ENCODE results near the gene HTT.

HTT gene

GRCh38 chr4:3223956-3224748, 149.7 kb downstream of the HTT start:
- DNase-seq = no peak

DNA sequence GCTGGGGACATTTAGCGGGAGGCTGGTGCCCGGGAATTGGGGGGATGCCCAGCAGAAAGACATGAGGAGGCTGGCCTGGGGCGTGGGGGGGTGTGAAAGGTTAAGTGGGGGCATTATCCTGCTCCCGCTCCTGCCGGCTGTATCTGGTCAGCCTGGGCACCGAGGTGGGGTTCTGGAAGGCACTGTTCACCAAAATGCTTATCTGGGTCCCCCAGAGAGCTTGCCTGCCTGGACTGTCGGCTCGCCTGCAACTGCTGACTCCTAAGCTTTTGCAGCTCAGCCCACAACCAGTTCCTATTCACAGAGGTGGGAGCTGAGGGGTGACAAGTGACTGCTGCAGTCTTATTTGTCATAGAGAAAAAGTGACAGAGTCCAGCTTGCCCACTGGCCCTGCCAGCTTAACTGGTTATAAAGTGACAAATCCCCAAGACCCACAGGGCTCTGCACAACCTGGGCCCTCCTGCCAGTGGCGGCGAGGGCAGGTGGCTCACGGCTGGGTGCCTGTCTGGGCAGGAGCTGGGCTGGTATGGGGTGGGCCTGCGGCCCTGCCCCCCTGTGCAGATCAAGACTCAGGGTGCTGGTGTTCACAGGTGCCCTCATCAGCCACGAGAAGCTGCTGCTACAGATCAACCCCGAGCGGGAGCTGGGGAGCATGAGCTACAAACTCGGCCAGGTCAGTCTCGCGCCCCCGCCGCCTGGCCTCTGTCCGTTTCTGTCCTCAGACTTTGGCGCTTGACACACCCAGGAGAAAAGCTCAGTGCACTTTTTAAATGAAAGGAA, 150.8 kb downstream of the HTT start:
- DNase-seq = no peak

- DNase-seq = no peak
Measured at GRCh38 chr4:3225936-3226335, 151.5 kb downstream of the HTT start.

DNA sequence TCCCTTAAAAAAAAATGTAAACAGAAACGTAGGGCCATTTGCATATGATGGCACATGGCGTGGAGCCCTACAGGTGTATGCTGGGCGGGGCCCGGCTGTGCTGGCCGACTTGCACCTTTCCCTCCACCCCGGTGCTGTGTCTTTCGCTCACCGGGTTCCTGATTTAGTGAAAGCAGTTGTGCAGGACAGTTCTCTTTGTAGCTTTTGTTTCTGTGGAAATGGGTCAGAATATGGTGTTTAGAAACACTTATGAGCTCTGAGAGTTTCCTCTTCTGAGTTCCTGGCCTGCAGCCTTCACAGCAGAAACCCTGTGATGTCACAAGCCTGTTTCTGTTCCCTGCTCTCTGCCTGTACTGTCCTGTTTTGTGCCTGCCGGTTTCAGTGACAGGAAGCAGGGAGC, 152.0 kb downstream of the HTT start:
- no peak for DNase-seq

DNA sequence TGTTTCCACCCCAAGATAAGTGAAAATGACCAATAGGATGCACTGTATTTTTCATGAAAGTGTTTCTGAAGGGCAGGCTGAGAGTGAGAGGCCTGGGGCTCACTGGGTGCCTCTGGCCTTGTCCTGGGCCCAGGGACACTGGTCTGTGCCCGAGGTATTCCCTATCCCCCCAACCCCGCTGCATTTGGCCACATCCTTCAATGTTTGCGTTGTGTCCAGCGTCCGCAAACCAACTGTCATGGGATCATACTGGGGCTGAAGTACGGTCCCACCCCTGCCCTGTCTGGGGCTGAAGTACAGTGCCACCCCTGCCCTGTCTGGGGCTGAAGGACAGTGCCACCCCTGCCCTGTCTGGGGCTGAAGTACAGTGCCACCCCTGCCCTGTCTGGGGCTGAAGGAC, 152.5 kb downstream of the HTT start:
- no peak for DNase-seq

- DNase-seq = no peak
Measured at GRCh38 chr4:3227878-3228675, 153.6 kb downstream of the HTT start.

GRCh38 chr4:3228881-3229280, 154.4 kb downstream of the HTT start:
- no peak for DNase-seq

DNA sequence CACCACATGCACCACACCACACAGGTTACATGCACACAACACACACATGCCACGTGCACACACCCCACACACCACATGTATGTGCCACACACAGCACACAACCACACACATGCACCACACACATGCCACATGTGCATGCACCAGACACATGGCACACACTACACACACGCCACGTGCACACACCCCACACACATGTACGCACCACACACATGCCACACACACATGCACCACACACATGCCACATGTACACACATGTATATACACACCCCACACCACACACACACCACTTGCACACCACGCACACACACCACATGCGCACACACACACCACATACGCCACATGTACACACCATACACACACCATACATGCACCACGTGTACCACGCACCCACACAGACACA, 154.8 kb downstream of the HTT start:
- DNase-seq = no peak

DNA sequence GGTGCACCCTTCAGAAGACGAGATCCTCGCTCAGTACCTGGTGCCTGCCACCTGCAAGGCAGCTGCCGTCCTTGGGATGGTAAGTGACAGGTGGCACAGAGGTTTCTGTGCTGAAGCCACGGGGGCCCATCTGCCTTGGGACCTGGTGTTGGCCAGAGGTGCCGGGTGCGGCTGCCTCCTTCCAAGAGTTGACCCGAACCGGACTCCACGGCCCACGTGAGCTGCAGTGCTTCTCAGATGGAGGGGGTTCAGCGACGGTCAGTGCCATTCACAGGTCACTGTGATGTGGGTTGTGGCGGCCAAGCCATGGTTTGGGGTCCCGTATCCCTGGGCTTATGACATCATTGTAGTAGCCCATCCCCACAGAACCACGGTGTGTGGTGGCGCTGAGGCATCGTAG, 155.5 kb downstream of the HTT start:
- no peak for DNase-seq

- no peak for DNase-seq
Measured at GRCh38 chr4:3231471-3231870, 157.0 kb downstream of the HTT start.

DNA sequence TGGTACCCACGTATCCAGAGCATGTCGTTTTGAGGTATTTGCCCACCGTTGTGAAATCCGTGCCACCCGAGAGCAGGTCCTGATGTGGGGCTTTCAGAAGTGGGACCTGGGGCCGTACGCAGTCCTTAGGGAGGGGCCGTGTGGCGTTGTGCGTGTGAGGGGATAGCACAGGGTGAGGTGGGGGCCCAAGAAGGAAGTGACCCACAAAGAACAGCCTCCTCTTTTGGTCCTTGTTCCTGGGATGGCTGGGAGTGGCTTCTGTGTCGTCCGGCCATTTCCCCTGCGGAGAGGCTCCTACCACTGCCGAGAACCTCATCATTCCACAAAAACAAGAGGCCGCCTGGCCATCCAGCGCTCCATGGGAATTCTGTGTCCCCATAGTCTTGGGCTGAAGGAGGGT, 157.5 kb downstream of the HTT start:
- DNase-seq = no peak

DNA sequence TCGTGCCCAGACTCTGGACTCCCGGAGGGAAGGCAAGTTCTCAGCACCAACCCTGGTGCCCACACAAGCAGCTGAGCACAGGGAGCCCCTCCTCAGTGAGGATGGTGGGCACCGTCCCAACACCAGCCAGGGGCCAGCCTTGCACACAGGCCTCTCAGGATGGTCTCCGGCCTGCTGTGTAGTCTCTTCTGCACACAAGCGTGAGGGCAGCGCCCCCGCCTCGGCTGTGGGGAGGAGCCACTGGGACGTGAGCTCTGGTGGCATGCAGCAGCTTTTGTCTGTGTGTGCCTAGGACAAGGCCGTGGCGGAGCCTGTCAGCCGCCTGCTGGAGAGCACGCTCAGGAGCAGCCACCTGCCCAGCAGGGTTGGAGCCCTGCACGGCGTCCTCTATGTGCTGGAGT, 158.4 kb downstream of the HTT start:
- no peak for DNase-seq

GRCh38 chr4:3233391-3234071, 159.1 kb downstream of the HTT start:
- no peak for DNase-seq

DNA sequence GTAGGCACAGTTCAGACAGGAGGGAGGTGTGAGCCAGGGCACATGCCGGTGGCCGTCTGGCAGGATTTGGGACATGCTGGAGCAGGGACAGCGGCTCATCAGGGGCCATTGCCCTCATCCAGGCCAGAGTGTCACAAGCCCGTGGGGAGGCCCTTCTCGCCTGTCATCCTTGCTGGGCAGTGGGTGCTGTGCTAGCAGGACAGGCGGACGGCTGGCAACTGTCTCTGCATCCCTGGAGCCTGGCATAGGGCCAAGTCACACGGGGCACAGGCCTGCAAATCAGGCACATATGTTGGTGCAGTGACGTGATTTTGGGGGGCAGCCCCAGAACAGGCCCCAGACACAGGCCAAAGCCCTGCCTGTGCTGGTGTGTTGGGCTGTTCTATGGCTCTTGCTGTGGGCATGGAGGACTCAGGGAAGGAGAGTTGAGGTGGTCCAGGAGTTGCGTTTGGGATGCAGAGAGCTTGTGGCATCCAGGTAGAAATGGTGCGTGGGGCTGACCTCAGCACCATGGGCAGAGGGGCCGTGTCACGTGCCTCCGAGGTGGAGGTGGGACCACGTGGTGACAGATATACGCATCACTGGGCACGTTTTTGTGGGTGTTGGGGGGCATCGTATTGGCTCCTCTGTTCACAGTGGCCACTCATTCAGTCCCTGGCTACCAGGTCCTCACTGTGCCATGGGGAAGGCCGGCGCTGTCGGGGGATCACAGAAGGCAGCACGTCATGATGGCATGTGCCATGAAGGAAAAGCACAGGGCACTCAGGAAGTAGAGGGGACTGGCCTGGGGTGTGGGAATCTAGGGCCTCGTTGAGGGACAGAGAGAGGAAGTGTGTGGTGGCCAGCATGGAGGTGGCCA, 159.9 kb downstream of the HTT start:
- no peak for DNase-seq

GRCh38 chr4:3235030-3235345, 160.5 kb downstream of the HTT start:
- no peak for DNase-seq

- DNase-seq = no peak
Measured at GRCh38 chr4:3235581-3235980, 161.1 kb downstream of the HTT start.

GRCh38 chr4:3236326-3236878, 161.9 kb downstream of the HTT start:
- DNase-seq = no peak

DNA sequence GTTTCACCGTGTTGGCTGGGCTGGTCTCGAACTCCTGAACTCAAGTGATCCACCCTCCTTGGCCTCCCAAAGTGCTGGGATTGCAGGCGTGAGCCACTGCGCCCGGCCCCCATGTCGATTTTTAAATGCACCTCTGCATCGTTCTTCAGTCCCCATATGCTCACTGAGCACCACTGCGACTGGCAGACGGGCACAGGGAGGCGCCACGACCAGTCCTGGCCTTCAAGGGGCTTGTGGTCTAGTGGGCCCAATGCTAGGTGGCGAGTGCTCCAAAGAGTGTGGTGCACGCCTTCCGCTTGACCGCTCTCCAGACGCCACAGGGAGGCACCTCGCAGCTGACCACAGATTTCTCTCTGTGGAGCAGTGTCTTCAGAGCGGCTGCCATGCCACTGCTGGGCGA, 162.8 kb downstream of the HTT start:
- DNase-seq = no peak

DNA sequence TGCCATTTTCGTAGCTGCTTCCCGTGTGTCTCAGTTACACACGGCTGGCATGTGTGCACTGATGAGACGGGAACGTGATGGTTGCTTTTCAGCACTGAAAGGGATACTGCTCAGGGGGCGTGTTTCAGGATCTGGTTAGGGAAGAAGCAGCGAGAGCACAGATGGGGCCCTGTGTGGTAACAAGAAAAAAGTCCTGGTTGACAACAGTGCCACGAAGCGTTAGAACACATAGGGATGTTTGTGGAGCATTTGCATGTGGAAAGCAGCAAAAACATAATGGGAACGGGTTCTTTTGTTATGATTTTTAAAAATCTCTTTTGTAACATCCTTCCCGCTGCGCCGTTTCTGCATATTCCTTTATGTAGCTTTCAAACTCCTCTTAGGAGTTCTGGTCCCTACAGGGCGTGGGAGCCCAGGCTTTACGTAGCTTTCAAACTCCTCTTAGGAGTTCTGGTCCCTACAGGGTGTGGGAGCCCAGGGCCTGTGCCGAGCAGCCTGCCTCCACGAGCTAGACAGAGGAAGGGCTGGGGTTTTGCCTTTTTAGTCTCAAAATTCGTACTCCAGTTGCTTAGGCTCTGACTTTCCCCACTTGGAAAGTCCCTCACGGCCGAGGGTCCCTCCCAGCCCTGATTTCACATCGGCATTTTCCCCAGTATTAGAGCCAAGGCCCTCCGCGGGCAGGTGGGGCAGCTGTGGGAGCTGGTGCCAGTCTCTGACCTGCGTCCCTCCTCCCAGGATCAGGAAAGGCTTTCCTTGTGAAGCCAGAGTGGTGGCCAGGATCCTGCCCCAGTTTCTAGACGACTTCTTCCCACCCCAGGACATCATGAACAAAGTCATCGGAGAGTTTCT, 163.5 kb downstream of the HTT start:
- no peak for DNase-seq

GRCh38 chr4:3238721-3239120, 164.2 kb downstream of the HTT start:
- no peak for DNase-seq

GRCh38 chr4:3239303-3239702, 164.8 kb downstream of the HTT start:
- no peak for DNase-seq

Measured in stimulated activated naive CD4-positive, alpha-beta T cell (primary cell).